ENCODE measurements around the gene C2CD2.

Gene C2CD2

DNA sequence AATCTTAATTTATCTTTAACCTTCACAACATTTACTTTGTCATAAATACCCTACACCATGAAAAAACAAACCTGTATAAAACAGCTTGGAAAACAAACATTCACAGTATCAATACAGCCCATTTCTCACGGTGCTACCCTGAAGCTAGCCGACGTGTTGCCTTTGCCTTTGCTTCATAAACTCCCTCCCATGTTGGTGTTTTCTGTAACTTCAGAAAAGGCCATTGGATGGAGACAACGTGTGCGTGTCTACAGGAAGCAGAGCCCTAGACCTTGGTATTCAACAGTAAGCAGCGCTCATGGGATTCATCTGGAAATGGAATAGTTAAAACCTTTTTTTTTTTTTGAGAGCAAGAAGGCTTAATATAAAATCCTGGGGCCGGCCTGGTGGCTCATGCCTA is 67.5 kb downstream of the C2CD2 start:
- H3K9me2 ChIP-seq (replicated peaks; ENCODE audit: control insufficient read depth, low read length) = no peaks in the 10 kb centered on the region
- TF ChIP-seq EZH2phosphoT487 (IDR thresholded peaks at IDR 0.05; ENCODE audit: borderline replicate concordance, low read length) = no peak
- TF ChIP-seq, protein P1, sequence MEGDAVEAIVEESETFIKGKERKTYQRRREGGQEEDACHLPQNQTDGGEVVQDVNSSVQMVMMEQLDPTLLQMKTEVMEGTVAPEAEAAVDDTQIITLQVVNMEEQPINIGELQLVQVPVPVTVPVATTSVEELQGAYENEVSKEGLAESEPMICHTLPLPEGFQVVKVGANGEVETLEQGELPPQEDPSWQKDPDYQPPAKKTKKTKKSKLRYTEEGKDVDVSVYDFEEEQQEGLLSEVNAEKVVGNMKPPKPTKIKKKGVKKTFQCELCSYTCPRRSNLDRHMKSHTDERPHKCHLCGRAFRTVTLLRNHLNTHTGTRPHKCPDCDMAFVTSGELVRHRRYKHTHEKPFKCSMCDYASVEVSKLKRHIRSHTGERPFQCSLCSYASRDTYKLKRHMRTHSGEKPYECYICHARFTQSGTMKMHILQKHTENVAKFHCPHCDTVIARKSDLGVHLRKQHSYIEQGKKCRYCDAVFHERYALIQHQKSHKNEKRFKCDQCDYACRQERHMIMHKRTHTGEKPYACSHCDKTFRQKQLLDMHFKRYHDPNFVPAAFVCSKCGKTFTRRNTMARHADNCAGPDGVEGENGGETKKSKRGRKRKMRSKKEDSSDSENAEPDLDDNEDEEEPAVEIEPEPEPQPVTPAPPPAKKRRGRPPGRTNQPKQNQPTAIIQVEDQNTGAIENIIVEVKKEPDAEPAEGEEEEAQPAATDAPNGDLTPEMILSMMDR (IDR thresholded peaks at IDR 0.05; ENCODE audit: low read depth, low read length, poor library complexity, severe bottlenecking) = no peak
- peaks cover 29% of the 10 kb centered on the region for H3K4me1 ChIP-seq (ENCODE audit: control insufficient read depth, low read length)
- no peak overlapping the region for H3K4me3 ChIP-seq (ENCODE audit: low read length)
- peak overlapping the region; percentile 45 for H3K27ac ChIP-seq (ENCODE audit: low read depth, low read length)
- no peaks in the 10 kb centered on the region for H4K20me1 ChIP-seq (ENCODE audit: control insufficient read depth, insufficient read depth, low read depth, low read length)
- no peaks in the 10 kb centered on the region for H3K36me3 ChIP-seq (ENCODE audit: control insufficient read depth, low read length)
- peak overlapping the region; percentile 58 for H3K4me2 ChIP-seq (ENCODE audit: low read length)
- H3F3A ChIP-seq (ENCODE audit: control insufficient read depth, insufficient read depth) = peaks cover 10% of the 10 kb centered on the region
- H3K9me3 ChIP-seq (ENCODE audit: control insufficient read depth, insufficient read depth, low read length) = no peaks in the 10 kb centered on the region
- H3K27me3 ChIP-seq (ENCODE audit: control insufficient read depth, low read length) = no peaks in the 10 kb centered on the region
- no peaks in the 10 kb centered on the region for H3K79me2 ChIP-seq (ENCODE audit: control insufficient read depth, low read length)

DNA sequence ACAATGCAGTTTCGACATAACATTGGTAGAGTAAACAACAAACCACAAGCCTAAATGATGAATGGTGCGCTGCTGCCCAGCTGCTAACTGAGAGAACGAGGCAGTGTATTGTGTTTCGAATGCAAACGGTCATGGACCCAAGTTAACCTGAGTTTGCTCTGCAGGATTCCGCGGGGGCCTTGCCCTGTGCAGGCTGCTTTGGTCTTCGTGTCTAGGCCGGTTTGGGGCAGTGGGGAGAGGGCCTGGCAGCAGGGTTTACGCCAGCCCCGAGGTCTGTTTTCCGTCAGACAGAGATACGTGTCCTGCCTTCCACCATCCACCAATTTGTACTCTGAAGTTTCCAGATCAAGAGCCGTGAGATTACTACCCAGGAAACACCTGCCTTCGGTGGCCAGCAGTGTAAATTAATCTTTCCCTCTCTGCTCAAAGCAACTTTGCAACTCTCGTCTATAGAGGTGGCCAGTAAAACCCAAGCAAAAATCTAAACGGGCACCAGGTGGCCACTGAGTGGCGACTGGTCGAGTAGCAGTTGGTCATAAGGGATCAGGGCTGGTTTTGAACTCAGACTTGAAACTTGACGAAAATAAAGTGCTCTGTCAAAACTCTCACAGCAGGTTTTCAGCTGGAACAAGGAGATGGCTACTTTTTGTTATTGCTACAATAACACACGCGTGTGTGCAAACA is 68.3 kb downstream of the C2CD2 start:
- no peaks in the 10 kb centered on the region for H3K9me3 ChIP-seq (ENCODE audit: control insufficient read depth, insufficient read depth, low read length)
- H3F3A ChIP-seq (ENCODE audit: control insufficient read depth, insufficient read depth) = peaks cover 10% of the 10 kb centered on the region
- H3K4me3 ChIP-seq (ENCODE audit: low read length) = peak overlapping the region; percentile 35
- TF ChIP-seq, protein P1 (IDR thresholded peaks at IDR 0.05; ENCODE audit: low read depth, low read length, poor library complexity, severe bottlenecking) = no peak
- TF ChIP-seq EZH2phosphoT487 (IDR thresholded peaks at IDR 0.05; ENCODE audit: borderline replicate concordance, low read length) = no peak
- H3K36me3 ChIP-seq (ENCODE audit: control insufficient read depth, low read length) = no peaks in the 10 kb centered on the region
- H3K4me2 ChIP-seq (ENCODE audit: low read length) = peak overlapping the region; percentile 58
- H3K27me3 ChIP-seq (ENCODE audit: control insufficient read depth, low read length) = no peaks in the 10 kb centered on the region
- peaks cover 2% of the 10 kb centered on the region for H3K79me2 ChIP-seq (ENCODE audit: control insufficient read depth, low read length)
- H3K27ac ChIP-seq (ENCODE audit: low read depth, low read length) = peak overlapping the region; percentile 45
- H3K4me1 ChIP-seq (ENCODE audit: control insufficient read depth, low read length) = peaks cover 31% of the 10 kb centered on the region
- no peaks in the 10 kb centered on the region for H4K20me1 ChIP-seq (ENCODE audit: control insufficient read depth, insufficient read depth, low read depth, low read length)
- no peaks in the 10 kb centered on the region for H3K9me2 ChIP-seq (replicated peaks; ENCODE audit: control insufficient read depth, low read length)

DNA sequence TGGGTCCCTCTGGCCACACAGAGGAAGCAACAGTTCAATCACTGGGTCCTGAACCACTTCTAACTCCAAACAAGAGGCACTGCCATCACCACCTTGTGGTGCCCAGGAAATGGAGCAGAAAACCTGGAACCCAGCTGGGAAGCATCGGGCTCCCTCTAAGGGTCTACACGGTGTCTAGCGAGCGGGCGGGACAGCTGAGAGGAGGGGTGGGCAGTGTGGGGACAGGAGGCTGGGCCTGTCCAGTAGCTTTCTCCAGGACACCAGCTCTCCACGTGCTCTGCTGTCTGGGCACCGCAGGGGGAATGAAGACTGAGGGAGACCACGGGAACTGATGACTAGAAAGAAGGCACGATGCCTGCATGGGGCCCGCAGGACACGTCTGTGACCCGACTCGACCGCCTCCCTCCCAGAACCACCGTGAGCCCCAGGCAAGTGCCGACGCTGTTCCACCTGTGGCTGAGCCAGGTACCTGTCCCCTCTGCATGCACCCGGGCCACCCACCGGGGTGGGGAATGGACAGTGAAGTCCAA is 69.3 kb downstream of the C2CD2 start:
- H4K20me1 ChIP-seq (ENCODE audit: control insufficient read depth, insufficient read depth, low read depth, low read length) = no peaks in the 10 kb centered on the region
- no peaks in the 10 kb centered on the region for H3K27me3 ChIP-seq (ENCODE audit: control insufficient read depth, low read length)
- peaks cover 2% of the 10 kb centered on the region; the same call in 1 of the 2 replicates for H3K36me3 ChIP-seq (ENCODE audit: control insufficient read depth, low read length)
- H3K27ac ChIP-seq (ENCODE audit: low read depth, low read length) = no peak overlapping the region
- no peak overlapping the region for H3K4me3 ChIP-seq (ENCODE audit: low read length)
- peaks cover 39% of the 10 kb centered on the region for H3K4me1 ChIP-seq (ENCODE audit: control insufficient read depth, low read length)
- no peak overlapping the region for H3K4me2 ChIP-seq (ENCODE audit: low read length)
- no peaks in the 10 kb centered on the region for H3K9me3 ChIP-seq (ENCODE audit: control insufficient read depth, insufficient read depth, low read length)
- H3K79me2 ChIP-seq (ENCODE audit: control insufficient read depth, low read length) = peaks cover 11% of the 10 kb centered on the region
- H3K9me2 ChIP-seq (replicated peaks; ENCODE audit: control insufficient read depth, low read length) = no peaks in the 10 kb centered on the region
- peaks cover 10% of the 10 kb centered on the region for H3F3A ChIP-seq (ENCODE audit: control insufficient read depth, insufficient read depth)
- TF ChIP-seq, protein P1 (IDR thresholded peaks at IDR 0.05; ENCODE audit: low read depth, low read length, poor library complexity, severe bottlenecking) = no peak
- TF ChIP-seq EZH2phosphoT487 (IDR thresholded peaks at IDR 0.05; ENCODE audit: borderline replicate concordance, low read length) = no peak
